GM12875 (cell line): ENCODE data around the gene CEP78.
"Not testable (repeated sequence)": the region's sequence is repeated elsewhere in the genome, so short reads cannot be mapped to it uniquely, and the experiment has no call there.

Experiments
- H3K4me3 ChIP-seq: one replicate; pipeline ENCODE4 v1.5.1; 2011; ENCODE audit warnings: low read depth, low read length, control low read depth
- TF ChIP-seq, protein P1 (sequence below): IDR thresholded peaks from 2 replicates; pipeline ENCODE4 v1.5.1; 2011; ENCODE audit warnings: low read depth, mild to moderate bottlenecking, control low read depth, inconsistent platforms, low read length, moderate library complexity, borderline replicate concordance; ENCODE audit not compliant: insufficient read depth

Gene CEP78

DNA sequence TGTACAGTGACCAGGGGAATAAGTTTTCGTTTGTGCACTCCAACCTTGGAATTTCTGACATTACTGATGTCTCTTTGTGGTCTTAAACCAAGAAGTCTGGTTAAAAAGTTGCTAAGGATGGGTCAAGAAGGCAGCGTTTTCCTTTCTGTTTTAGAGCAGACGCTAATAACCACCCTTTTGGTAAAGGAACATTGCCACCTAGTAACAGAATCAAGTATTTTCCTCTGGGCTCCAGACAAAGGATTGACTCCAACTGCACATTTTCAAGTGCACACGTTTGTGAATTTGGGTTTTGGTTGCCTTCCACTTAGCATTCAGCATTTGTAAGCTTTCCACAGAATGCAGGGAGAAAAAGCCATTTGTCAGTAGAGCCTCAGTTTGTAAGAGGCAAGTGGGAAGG lies 22.2 kb upstream of the CEP78 start:
- no peak overlapping the region for H3K4me3 ChIP-seq
- TF ChIP-seq, protein P1, sequence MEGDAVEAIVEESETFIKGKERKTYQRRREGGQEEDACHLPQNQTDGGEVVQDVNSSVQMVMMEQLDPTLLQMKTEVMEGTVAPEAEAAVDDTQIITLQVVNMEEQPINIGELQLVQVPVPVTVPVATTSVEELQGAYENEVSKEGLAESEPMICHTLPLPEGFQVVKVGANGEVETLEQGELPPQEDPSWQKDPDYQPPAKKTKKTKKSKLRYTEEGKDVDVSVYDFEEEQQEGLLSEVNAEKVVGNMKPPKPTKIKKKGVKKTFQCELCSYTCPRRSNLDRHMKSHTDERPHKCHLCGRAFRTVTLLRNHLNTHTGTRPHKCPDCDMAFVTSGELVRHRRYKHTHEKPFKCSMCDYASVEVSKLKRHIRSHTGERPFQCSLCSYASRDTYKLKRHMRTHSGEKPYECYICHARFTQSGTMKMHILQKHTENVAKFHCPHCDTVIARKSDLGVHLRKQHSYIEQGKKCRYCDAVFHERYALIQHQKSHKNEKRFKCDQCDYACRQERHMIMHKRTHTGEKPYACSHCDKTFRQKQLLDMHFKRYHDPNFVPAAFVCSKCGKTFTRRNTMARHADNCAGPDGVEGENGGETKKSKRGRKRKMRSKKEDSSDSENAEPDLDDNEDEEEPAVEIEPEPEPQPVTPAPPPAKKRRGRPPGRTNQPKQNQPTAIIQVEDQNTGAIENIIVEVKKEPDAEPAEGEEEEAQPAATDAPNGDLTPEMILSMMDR, result 0 out of 2 replicates have a peak, but pooled peaks have one; percentile 25

DNA sequence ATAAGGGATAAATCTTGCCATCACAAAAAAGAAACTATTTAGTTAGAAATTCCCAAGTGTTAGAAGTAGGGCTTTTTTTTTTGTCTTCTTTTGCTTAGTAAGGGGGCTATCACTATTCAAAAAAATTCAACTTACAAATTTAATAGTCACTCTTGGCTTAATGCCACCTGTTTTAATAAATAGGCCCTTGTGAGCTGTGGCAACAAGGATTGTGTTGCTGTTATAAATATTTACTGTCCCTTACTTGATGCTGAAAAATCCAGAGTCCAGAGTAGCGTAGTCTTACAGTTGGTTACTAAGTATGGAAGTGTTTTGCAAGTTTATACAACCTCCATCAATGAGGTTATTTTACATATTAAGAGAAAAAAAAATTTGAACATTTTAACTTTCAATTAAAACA lies 21.4 kb upstream of the CEP78 start:
- TF ChIP-seq, protein P1, result no peak
- H3K4me3 ChIP-seq, result no peak overlapping the region

DNA sequence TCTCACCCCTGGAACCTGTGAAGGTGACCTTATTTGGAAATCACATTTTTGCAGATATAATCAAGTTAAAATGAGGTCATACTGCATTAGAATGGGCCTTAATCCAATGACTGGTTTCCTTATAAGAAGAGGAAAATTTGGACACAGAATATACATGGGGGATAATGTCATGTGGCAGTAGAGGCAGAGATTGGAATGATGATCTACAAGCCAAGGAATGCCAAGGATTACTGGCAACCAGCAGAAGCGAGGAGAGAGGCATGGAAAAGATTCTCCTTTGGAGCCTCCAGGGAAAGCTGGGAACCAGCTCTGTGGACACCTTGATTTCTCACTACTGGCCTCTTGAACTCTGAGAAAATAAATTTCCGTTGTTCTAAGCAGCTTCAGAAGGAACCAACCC lies 20.2 kb upstream of the CEP78 start:
- H3K4me3 ChIP-seq, result no peak overlapping the region

DNA sequence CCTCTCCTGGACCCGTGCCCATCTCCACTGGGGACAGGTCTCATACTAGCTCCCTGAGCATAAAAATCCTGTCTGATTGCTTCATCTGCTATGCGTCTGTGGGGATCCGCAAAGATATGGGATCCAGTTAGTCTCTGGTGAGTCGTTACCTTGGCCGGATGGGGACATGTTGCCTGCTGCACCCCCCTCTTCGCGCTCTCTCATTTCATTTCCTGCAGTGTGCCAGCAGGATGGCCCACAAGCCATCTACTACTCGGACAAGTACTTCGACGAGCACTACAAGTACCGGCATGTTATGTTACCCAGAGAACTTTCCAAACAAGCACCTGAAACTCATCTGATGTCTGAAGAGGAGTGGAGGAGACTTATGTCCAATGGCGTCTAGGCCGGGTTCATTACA lies 17.0 kb upstream of the CEP78 start:
- H3K4me3 ChIP-seq, result no peak overlapping the region
- TF ChIP-seq, protein P1, result no peak

More for the DNA sequence above, 20.2 kb upstream of the CEP78 start:
- TF ChIP-seq, protein P1, result no peak

DNA sequence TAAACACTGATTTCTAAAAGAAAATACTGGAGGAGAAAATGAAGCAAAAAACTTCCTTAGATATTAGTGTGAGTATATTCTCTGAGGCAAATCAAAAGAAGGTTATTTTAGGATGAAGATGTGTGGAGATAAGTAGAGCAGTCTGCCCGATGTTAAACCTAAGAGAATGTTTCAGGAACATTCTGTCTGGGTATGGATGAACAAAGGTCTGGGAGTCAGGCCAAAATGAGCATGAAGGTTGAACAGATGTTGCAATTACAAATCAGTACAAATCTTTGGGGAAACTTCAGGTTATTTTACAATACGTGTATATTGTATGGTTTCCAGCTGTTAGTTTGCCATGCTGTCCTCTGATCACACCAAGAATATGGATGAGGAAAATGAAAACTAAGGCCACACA lies 14.4 kb upstream of the CEP78 start:
- H3K4me3 ChIP-seq, result no peak overlapping the region
- TF ChIP-seq, protein P1, result no peak

DNA sequence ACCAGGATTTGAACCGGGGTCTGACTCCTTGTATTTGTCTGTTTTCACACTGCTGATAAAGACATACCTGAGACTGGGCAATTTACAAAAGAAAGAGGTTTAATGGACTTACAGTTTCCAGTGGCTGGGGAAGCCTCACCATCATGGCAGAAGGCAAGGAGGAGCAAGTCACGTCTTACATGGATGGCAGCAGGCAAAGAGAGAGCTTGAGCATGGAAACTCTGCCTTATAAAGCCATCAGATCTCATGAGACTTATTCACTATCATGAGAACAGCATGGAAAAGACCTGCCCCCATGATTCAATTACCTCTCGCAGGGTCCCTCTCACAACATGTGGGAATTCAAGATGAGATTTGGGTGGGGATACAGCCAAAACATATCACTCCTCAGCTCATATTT lies 14.0 kb upstream of the CEP78 start:
- H3K4me3 ChIP-seq, result not testable (repeated sequence)

DNA sequence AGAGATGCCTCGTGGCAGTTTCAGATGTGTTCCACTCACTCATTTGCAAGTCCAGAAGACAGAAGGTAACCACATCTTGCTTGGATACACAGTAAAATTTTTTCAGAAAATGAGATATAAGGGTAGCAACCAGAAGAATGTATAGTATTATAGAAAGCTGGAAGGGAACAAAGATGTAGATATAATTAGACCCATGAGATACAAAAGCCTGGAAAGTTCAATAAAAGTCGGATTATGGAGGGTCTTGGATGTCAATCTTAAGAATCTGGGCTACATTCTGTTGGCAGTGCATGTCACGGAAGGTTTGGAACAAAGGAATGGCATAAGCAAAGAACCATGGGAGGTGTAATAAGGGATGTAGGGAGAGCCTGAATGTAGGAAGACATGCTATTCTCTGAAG lies 5.1 kb upstream of the CEP78 start:
- no peak overlapping the region for H3K4me3 ChIP-seq
- TF ChIP-seq, protein P1, result no peak

DNA sequence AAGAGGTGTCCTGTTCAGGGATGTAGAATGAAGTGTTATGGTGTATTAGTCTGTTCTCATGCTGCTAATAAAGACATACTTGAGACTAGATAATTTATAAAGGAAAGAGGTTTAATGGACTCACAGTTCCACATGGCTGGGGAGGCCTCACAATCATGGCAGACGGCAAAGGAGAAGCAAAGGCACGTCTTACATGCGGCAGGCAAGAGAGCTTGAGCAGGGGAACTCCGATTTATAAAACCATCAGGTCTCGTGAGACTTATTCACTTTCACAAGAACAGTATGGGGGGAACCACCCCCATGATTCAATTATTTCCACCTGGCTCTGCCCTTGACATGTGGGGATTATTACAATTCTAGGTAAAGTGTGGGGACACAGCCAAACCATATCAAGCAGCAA lies 3.4 kb upstream of the CEP78 start:
- H3K4me3 ChIP-seq, result not testable (repeated sequence)
